ENCODE results near the gene RHBDD3. TPM values are rescaled to one million over a fixed set of nuclear protein-coding genes. Genes with fewer than 3 reads are reported as not detected.

RHBDD3 gene
- total and polyA plus RNA-seq, 2 of the 8 experiments (the other 6 are each of a cell fraction or from before 2014, with no cell fraction given): 72.1 to 117 TPM

DNA sequence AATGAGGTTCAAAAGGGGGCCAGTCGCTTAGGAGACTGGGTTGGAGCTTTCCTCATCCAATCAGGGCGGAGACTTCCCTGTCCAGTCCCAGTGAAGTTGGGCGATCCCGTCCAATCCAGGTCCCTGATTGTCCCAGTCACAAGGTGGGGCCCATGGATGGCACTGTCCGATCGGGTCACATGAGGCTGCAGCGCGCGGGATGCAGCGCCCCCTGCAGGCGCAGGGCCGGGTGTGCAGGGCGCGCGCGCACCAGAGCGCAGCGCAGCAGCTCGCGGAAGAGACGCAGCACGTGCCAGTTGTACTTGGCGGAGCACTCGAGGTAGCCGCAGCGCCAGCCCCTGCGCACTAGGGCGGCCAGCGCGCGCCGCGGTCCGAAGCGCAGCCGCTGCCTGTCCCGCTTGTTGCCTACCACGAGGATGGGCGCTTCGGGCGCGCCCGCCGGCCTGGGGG is 45.4 kb upstream of the RHBDD3 start (continued):
- peak in 1 of 2 experiments; percentile 73; a peak in 1 of 4 replicates for TF ChIP-seq HDAC2 (IDR thresholded peaks at IDR 0.05; ENCODE audit: borderline replicate concordance in 1 of 2, low read depth in 2 of 2, low read length in 2 of 2)
- TF ChIP-seq SAP30 (IDR thresholded peaks at IDR 0.05; ENCODE audit: insufficient read depth, insufficient replicate concordance, low read length): no peak
- no peak for TF ChIP-seq ZNF274 (IDR thresholded peaks at IDR 0.05; ENCODE audit: borderline replicate concordance, extremely low read depth, low read length)
- TF ChIP-seq CBX5 (IDR thresholded peaks at IDR 0.05; ENCODE audit: low read depth, low read length): no peak
- TF ChIP-seq CREB1 (IDR thresholded peaks at IDR 0.05): peak; percentile 74
- TF ChIP-seq GABPA (IDR thresholded peaks at IDR 0.05; ENCODE audit: borderline replicate concordance, insufficient read depth, low read length): peak; percentile 74; the same call in 1 of the 2 replicates
- TF ChIP-seq KDM4A (IDR thresholded peaks at IDR 0.05; ENCODE audit: low read depth, low read length, severe bottlenecking): no peak
- TF ChIP-seq ATF2 (IDR thresholded peaks at IDR 0.05; ENCODE audit: low read length): peak; percentile 80; the same call in 1 of the 2 replicates
- no peak for TF ChIP-seq CTBP2 (IDR thresholded peaks at IDR 0.05; ENCODE audit: borderline replicate concordance, insufficient read depth, insufficient read length, low read length)
- no peak for TF ChIP-seq MAFK (IDR thresholded peaks at IDR 0.05; ENCODE audit: low read depth, low read length)
- no peak for TF ChIP-seq HDAC6 (IDR thresholded peaks at IDR 0.05; ENCODE audit: low read depth, low read length)
- no peak for TF ChIP-seq RBBP5 (IDR thresholded peaks at IDR 0.05; ENCODE audit: borderline replicate concordance, low read depth, low read length)
- TF ChIP-seq RAD21 (IDR thresholded peaks at IDR 0.05 in 1 of 2, conservative IDR thresholded peaks at IDR 0.05 in 1 of 2; ENCODE audit: low read depth in 2 of 2, low read length in 2 of 2): peak; percentile 71 to 82
- TF ChIP-seq TAF7 (optimal IDR thresholded peaks at IDR 0.05; ENCODE audit: borderline replicate concordance, low read depth, low read length): peak; percentile 78
- TF ChIP-seq BCL11A (IDR thresholded peaks at IDR 0.05; ENCODE audit: low read depth in 2 of 2, low read length in 2 of 2): no peak
- TF ChIP-seq RFX5 (IDR thresholded peaks at IDR 0.05; ENCODE audit: borderline replicate concordance, low read depth, low read length): no peak
- no peak for TF ChIP-seq POLR2AphosphoS5 (IDR thresholded peaks at IDR 0.05; ENCODE audit: low read depth, low read length)
- TF ChIP-seq PHF8 (conservative IDR thresholded peaks at IDR 0.05; ENCODE audit: low read depth, low read length): no peak
- no peak for TF ChIP-seq SIX5 (IDR thresholded peaks at IDR 0.05; ENCODE audit: low read depth, low read length)
- no peak for TF ChIP-seq EZH2 (IDR thresholded peaks at IDR 0.05; ENCODE audit: low read depth, low read length, severe bottlenecking)
- TF ChIP-seq CBX8 (IDR thresholded peaks at IDR 0.05; ENCODE audit: borderline replicate concordance, low read depth, low read length): no peak
- TF ChIP-seq KDM5A (IDR thresholded peaks at IDR 0.05; ENCODE audit: low read length): no peak
